Epidermal melanocyte (primary cell): ENCODE measurements around the gene GTF2H4.
"Not testable (repeated sequence)": the region's sequence is repeated elsewhere in the genome, so short reads cannot be mapped to it uniquely, and the experiment has no call there.

ENCODE experiments used
- DNase-seq: peaks from one replicate; pipeline ENCODE4 v3.0.0; 2011; ENCODE audit warnings: low spot score; ENCODE audit not compliant: insufficient read length

Gene GTF2H4

DNA sequence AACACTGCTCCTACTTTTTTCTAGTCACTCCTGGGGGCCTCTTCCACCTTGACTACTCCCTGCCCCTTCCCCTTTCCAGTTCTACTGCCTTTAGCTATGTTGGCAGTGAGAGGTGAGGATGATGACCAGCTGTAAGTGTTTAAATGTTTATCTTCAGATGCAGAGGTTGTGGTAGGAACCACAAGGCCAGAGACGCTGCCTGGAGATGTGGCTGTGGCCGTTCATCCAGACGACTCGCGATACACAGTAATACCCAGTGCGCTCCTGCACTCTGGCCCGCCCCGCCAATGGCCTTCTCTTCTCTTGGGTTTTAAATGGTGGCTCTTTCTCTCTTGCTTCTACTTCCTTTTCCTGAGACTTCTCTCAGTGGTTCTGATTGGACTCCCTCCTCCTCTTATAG is 10.7 kb downstream of the GTF2H4 start:
- no peak for DNase-seq

DNA sequence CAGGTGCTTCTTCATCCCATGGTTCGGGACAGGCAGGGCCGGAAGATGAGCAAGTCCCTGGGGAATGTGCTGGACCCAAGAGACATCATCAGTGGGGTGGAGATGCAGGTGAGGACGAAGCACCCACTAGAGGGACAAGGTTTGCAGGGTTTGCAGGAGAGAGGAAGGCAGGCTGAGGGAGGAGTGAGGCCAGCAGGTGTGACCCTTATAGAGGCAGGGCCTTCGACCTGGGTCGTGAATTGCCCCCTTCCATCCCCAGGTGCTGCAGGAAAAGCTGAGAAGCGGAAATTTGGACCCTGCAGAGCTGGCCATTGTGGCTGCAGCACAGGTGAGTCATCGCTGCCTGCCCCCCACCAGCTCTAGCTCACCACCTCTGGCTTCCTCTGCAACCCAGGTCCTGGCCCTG is 14.4 kb downstream of the GTF2H4 start:
- no peak for DNase-seq

- not testable (repeated sequence) for DNase-seq
These were observed 16.1 kb downstream of the GTF2H4 start for GRCh38 chr6:30924040-30924627.

- no peak for DNase-seq
These were observed 18.6 kb downstream of the GTF2H4 start for GRCh38 chr6:30926644-30927043.

- not testable (repeated sequence) for DNase-seq
These were observed 19.1 kb downstream of the GTF2H4 start for GRCh38 chr6:30927080-30927479.

- DNase-seq, result no peak
These were observed 20.7 kb downstream of the GTF2H4 start for GRCh38 chr6:30928677-30929076.

DNA sequence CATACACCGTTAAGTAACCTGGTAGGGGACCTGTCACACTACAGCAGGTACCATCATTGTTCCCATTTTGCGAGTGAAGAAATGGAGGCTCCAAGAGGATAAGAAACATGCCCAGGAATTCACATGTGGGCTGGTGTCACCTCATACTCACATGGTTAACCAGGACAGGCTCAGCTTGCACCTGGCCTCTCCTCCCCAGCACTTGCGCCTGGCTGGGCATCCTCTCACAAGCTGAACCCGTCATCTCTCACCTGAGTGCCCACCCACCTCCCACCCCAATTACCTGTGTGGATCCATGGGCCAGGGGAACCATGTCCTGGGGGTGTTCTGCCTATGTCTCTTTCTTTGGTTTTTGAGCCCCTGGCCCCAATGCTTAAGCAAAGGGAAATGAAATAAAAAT is 22.5 kb downstream of the GTF2H4 start:
- no peak for DNase-seq

GRCh38 chr6:30931272-30931671 is 23.3 kb downstream of the GTF2H4 start:
- DNase-seq, result no peak

GRCh38 chr6:30931969-30932645 is 24.1 kb downstream of the GTF2H4 start, which contains the start of gene SFTA2:
SFTA2 (minus strand) TSS chr6:30932170; CDS start chr6:30932096, 74 bp downstream.
- DNase-seq, result no peak

DNA sequence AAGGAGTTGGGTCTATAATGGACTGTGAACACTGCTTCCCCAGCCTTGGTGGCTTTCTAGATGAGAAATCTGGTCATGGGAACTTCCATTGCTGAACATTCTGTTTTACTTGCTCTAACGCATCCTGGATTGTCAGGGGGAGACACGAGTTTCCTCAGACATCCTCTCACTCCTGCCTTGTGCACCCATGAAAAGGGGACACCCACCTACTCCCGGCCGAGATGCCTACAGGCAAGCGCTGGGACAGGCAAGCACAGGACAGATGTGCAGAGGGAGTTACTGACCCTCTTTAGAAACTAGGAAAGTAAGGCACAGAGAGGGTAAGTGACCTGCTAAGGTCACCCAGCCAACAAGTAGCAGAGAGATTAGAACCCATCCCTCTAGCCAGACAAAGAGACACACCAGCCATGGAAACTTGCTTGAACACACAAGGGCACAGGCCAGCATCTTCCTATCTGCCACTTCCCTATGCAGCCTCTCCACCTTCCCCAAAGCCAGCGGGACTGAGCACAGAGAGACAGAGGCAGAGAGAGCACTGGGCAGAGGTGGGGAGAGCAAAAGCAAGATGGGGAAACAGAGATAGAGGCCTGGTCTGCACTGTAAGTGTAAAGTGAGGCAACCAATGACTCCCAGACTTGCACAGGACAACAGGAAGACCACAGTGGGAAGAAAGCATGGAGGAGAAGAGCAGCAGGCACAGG is 24.8 kb downstream of the GTF2H4 start:
- no peak for DNase-seq

- no peak for DNase-seq
These were observed 27.0 kb downstream of the GTF2H4 start for GRCh38 chr6:30935018-30935417.

DNA sequence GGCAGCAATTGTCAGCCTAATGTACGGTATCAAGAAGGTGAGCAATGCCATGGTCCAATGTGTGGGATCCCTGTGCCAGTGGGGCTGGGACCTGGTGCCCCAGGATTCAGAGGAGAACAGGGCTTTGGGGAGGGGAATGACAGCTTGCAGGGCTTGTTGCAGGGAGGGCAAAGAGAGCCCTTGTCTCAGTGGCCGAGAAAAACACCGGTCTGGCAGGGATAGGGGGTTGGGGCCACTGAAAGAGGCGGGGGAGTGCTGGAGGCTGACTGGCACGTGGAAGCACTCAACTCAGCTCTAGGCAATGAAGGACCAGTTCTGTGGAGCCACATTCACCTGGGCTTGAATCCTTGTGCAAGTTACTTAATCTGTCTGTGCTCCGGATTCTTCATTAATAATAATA is 29.3 kb downstream of the GTF2H4 start:
- DNase-seq, result no peak

- DNase-seq, result no peak
These were observed 30.7 kb downstream of the GTF2H4 start for GRCh38 chr6:30938730-30939129.

- no peak for DNase-seq
These were observed 31.5 kb downstream of the GTF2H4 start for GRCh38 chr6:30939473-30939872.

DNA sequence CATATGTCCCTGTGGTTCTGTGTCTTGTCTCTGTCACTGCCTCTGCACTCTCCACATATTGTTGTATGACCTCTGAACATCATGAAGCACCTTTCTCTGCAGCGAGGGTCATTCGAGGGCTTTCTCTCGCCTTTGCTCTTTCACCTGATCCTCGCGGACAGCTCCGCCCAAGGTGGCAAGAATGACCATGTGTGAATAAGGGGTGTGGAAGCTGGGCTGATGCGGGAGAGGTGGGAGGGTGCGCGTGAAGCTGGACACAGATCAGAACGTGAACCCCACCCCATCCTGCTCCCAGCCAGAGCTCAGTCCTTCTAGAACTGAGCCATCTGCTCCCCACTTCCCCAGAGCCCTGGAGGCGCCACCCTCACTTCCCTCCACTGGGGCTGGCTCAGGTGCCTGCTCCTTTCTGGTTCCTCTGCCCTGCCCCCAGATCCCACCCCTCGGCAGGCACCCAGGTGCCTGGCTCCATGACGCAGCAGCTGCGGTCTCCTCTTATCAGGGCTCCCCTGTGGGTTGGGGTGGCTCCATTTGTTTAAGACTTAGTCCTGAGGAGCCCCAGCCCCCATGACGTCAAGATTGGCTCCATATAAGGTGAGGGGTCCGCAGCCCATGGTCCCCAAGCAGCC is 32.5 kb downstream of the GTF2H4 start, which contains the start of gene MUCL3:
Gene MUCL3, plus strand, starts transcription at position 613 of the 626 bp plus-strand sequence. CDS start 27 bp downstream, outside the sequence.
- no peak for DNase-seq

DNA sequence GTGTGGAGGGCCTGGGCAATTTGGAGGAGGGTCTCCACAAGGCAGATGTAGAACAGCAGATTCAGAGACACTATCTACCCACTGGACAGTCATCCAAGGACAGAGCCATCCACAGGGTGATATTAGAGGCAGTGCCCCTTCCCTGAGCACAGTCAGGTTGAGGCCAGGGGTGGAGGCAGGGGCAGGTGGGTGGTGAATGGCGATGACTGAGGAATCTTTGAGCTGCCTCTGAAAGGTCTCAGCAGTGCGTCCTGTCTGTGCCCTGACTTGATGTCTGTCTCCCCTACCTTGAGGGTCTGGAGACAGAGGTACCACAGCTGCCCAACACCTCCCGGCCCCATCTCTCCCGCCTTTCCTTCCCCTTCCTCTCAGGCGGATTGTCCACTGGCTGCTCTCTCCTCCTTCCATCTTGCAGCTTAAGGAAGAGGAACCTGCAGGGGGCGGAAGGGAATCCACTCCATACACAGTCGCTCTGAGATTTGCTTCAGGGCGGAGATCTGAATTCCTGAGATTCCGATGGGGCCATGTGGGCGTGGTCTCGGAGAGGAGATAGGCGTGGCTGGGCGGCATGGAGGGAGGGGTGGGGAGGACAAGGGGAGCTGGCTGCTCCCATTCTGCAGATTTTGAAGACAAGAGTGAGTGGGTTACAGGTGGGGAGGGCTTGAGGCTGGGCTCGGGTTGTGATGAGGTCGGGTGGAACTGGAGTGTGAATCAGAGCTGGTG is 34.5 kb downstream of the GTF2H4 start:
- peak; percentile 81 for DNase-seq

DNA sequence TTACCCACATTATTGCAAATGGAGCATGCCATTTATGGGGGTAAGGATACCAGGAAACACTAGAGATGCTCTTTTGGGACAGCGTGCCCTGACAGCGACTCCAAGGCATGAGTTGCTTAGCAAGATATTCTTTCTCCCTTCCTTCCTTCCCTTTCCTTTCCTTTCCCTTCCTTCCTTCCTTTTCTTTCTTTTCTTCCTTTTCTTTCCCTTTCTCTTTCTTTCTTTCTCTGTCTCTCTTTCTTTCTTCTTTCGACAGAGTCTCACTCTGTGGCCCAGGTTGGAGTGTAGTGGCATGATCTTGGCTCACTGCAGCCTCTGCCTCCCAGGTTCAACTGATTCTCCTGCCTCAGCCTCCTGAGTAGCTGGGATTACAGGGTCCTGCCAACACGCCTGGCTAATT is 36.0 kb downstream of the GTF2H4 start:
- no peak for DNase-seq

- no peak for DNase-seq
These were observed 37.3 kb downstream of the GTF2H4 start for GRCh38 chr6:30945281-30945680.

GRCh38 chr6:30947231-30947630 is 39.2 kb downstream of the GTF2H4 start:
- no peak for DNase-seq

DNA sequence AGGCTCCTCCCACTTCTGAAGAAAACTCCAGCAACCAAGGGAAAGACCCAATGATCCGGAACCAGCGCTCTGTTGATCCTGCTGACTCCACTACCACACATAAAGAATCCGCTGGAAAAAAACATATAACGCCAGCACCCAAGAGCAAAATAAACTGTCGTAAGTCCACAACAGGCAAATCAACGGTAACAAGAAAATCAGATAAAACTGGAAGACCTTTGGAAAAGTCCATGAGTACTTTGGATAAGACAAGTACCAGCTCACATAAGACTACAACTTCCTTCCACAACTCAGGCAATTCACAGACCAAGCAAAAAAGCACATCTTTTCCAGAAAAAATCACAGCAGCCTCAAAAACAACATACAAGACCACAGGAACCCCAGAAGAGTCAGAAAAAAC is 40.8 kb downstream of the GTF2H4 start:
- DNase-seq, result no peak

- DNase-seq, result no peak
These were observed 44.0 kb downstream of the GTF2H4 start for GRCh38 chr6:30951907-30952469.
